Measurements from ENCODE around the gene PXDN.
"Not testable (repeated sequence)": the region's sequence is repeated elsewhere in the genome, so short reads cannot be mapped to it uniquely, and the experiment has no call there.

The PXDN gene

DNA sequence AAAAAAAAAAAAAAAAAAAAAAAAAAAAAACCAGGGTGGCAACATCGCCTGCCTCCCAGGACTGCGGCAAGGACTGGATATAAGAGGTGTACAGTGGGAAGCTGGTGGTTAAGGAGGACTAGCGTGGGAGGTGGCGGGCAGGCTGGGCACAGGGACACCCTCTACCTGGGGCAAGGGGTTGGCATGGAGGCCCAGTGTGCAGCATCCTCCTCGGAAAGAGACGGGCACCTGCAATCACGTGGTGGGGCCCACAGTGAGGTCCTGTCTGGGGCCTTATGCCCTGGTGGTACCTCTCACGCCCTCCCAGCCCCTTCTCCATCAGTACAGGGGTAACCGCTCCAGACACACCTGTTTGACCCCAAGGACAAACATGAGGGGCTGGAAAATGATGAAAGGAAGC lies 27.9 kb downstream of the PXDN start:
- TF ChIP-seq, protein P1, sequence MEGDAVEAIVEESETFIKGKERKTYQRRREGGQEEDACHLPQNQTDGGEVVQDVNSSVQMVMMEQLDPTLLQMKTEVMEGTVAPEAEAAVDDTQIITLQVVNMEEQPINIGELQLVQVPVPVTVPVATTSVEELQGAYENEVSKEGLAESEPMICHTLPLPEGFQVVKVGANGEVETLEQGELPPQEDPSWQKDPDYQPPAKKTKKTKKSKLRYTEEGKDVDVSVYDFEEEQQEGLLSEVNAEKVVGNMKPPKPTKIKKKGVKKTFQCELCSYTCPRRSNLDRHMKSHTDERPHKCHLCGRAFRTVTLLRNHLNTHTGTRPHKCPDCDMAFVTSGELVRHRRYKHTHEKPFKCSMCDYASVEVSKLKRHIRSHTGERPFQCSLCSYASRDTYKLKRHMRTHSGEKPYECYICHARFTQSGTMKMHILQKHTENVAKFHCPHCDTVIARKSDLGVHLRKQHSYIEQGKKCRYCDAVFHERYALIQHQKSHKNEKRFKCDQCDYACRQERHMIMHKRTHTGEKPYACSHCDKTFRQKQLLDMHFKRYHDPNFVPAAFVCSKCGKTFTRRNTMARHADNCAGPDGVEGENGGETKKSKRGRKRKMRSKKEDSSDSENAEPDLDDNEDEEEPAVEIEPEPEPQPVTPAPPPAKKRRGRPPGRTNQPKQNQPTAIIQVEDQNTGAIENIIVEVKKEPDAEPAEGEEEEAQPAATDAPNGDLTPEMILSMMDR (IDR thresholded peaks at IDR 0.05; ENCODE audit: borderline replicate concordance, extremely low read depth, low read length, poor library complexity, severe bottlenecking), result no peak
- TF ChIP-seq EZH2 (IDR thresholded peaks at IDR 0.05; ENCODE audit: borderline replicate concordance, low read depth, low read length, severe bottlenecking), result no peak
- Histone ChIP-seq H3K4me1 (ENCODE audit: insufficient read depth, low read length) (no peaks in the 10 kb centered on the region), H3K27me3 (ENCODE audit: insufficient read depth, low read length, poor library complexity) (no peaks in the 10 kb centered on the region), H3K4me3 (ENCODE audit: low read depth in 1 of 2, low read length in 2 of 2) (no peak overlapping the region), H3K27ac (ENCODE audit: low read length) (no peak overlapping the region), H3K36me3 (ENCODE audit: insufficient read depth, low read length) (no peaks in the 10 kb centered on the region), H3K9me3 (ENCODE audit: insufficient read depth, low read length, severe bottlenecking) (no peaks in the 10 kb centered on the region), H4K20me1 (ENCODE audit: insufficient read depth, low read length) (no peaks in the 10 kb centered on the region), H2AFZ (ENCODE audit: low read depth, low read length) (no peak overlapping the region), H3K4me2 (ENCODE audit: insufficient read depth, low read length) (no peak overlapping the region), H3K79me2 (ENCODE audit: insufficient read depth, low read length) (no peaks in the 10 kb centered on the region), H3K9ac (ENCODE audit: low read depth, low read length) (no peak overlapping the region)
- DNase-seq (no peak), ATAC-seq (ENCODE audit: insufficient read depth, low read depth) (no peak)

DNA sequence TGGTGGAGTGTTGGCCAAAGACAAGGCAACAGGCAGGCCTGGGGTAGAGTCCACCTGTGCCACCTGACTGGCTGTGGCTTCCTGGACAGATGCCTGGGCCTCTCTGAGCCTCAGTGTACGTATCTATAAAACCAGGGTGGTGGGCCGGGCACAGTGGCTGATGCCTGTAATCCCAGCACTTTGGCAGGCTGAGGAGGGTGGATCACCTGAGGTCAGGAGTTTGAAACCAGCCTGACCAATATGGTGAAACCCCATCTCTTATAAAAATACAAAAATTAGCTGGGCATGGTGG lies 28.4 kb downstream of the PXDN start:
- not testable (repeated sequence) for H2AFZ ChIP-seq (ENCODE audit: low read depth, low read length); H3K27me3 ChIP-seq (ENCODE audit: insufficient read depth, low read length, poor library complexity); H3K79me2 ChIP-seq (ENCODE audit: insufficient read depth, low read length); DNase-seq; H3K36me3 ChIP-seq (ENCODE audit: insufficient read depth, low read length); H3K27ac ChIP-seq (ENCODE audit: low read length); H3K4me3 ChIP-seq (ENCODE audit: low read depth in 1 of 2, low read length in 2 of 2); H4K20me1 ChIP-seq (ENCODE audit: insufficient read depth, low read length); H3K4me2 ChIP-seq (ENCODE audit: insufficient read depth, low read length); ATAC-seq (ENCODE audit: insufficient read depth, low read depth); H3K4me1 ChIP-seq (ENCODE audit: insufficient read depth, low read length); H3K9ac ChIP-seq (ENCODE audit: low read depth, low read length); H3K9me3 ChIP-seq (ENCODE audit: insufficient read depth, low read length, severe bottlenecking)

DNA sequence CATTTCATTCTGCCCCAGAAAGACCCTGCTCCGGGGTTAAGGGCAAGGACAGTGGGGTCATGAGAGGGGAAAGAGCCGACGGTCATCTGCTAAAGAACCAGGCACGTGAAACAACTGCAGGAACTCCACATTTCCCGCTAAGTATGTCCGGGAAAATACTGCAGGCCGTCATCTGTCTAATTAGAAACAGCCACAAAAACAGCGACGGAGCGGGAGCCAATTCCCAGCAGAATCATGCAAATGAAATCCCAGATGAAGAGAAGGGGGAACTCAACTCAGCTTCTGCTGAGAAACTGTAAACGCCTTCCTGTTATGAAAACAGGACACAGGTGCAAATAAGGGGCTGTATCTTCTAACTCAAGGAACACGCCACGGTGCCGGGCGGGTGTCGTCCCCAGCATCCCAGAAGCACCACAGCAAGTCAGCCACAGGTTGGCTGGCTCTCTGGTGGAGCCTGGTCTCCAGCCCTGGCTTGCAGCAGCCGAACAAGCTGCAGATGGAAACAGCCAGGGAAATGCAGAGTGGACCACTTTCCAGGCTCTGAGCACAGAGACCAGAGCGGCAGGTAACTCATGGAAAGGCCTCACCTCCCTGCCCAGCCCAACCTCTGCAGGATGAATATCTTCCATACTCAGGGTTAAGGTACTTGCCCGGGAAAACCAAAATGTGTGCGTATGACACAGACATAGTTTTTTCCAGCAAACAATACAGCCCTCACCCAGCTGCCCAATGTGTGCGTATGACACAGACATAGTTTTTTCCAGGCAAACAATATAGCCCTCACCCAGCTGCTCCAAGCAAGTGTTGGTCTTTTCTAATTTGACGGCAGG lies 28.9 kb downstream of the PXDN start:
- H3K36me3 ChIP-seq (ENCODE audit: insufficient read depth, low read length), result no peaks in the 10 kb centered on the region
- H3K9me3 ChIP-seq (ENCODE audit: insufficient read depth, low read length, severe bottlenecking), result no peaks in the 10 kb centered on the region
- no peak overlapping the region for H3K4me2 ChIP-seq (ENCODE audit: insufficient read depth, low read length)
- no peak overlapping the region for H3K4me3 ChIP-seq (ENCODE audit: low read depth in 1 of 2, low read length in 2 of 2)
- no peaks in the 10 kb centered on the region for H4K20me1 ChIP-seq (ENCODE audit: insufficient read depth, low read length)
- TF ChIP-seq, protein P1 (IDR thresholded peaks at IDR 0.05; ENCODE audit: borderline replicate concordance, extremely low read depth, low read length, poor library complexity, severe bottlenecking), result no peak
- TF ChIP-seq EZH2 (IDR thresholded peaks at IDR 0.05; ENCODE audit: borderline replicate concordance, low read depth, low read length, severe bottlenecking), result no peak
- no peak overlapping the region for H2AFZ ChIP-seq (ENCODE audit: low read depth, low read length)
- DNase-seq (no peak), ATAC-seq (ENCODE audit: insufficient read depth, low read depth) (no peak)
- H3K4me1 ChIP-seq (ENCODE audit: insufficient read depth, low read length), result no peaks in the 10 kb centered on the region
- no peak overlapping the region for H3K27ac ChIP-seq (ENCODE audit: low read length)
- no peaks in the 10 kb centered on the region for H3K27me3 ChIP-seq (ENCODE audit: insufficient read depth, low read length, poor library complexity)
- no peaks in the 10 kb centered on the region for H3K79me2 ChIP-seq (ENCODE audit: insufficient read depth, low read length)
- no peak overlapping the region for H3K9ac ChIP-seq (ENCODE audit: low read depth, low read length)

DNA sequence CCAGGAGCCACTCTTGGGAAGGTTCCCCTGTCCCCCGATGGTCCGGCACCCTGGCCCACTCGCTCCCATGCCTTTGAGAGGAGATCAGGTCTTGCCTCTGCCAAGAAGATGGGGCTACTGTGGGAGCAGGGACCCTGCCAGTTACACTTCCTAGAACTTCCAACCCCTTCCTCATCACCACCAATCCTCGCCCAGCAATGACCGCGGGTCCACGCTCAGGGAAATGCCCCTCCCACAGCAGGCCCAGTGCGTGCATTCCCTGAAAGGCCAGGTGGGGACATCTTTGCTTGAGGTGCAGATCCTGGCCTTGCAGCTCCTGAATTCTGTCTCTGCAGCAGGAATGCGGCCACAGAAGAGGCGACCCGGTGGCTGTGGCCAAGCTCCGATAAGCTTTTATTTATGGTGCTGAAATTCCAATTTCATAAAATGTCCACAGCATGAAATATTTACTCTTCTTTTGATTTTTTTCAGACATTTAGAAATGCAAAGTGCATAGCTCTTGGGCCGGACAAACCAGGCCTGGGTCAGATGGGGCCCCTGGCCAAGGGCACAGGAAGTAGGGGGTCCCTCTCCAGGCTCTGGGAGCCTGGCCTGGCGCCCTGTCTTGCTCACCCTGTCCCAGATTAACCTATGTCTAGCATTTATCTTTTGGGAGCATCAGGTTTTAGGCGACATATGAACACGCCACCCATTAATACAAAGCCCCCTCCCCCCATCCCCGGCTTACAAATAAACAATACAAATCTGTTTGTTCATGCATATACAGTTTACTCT lies 29.8 kb downstream of the PXDN start:
- Histone ChIP-seq H3K36me3 (ENCODE audit: insufficient read depth, low read length) (no peaks in the 10 kb centered on the region), H3K9ac (ENCODE audit: low read depth, low read length) (no peak overlapping the region), H3K79me2 (ENCODE audit: insufficient read depth, low read length) (no peaks in the 10 kb centered on the region), H3K4me1 (ENCODE audit: insufficient read depth, low read length) (no peaks in the 10 kb centered on the region), H3K4me3 (ENCODE audit: low read depth in 1 of 2, low read length in 2 of 2) (no peak overlapping the region), H3K4me2 (ENCODE audit: insufficient read depth, low read length) (no peak overlapping the region), H2AFZ (ENCODE audit: low read depth, low read length) (no peak overlapping the region), H4K20me1 (ENCODE audit: insufficient read depth, low read length) (no peaks in the 10 kb centered on the region), H3K27ac (ENCODE audit: low read length) (no peak overlapping the region), H3K9me3 (ENCODE audit: insufficient read depth, low read length, severe bottlenecking) (no peaks in the 10 kb centered on the region), H3K27me3 (ENCODE audit: insufficient read depth, low read length, poor library complexity) (no peaks in the 10 kb centered on the region)
- no peak for TF ChIP-seq EZH2 (IDR thresholded peaks at IDR 0.05; ENCODE audit: borderline replicate concordance, low read depth, low read length, severe bottlenecking)
- TF ChIP-seq, protein P1 (IDR thresholded peaks at IDR 0.05; ENCODE audit: borderline replicate concordance, extremely low read depth, low read length, poor library complexity, severe bottlenecking), result no peak
- DNase-seq (no peak), ATAC-seq (ENCODE audit: insufficient read depth, low read depth) (no peak)
